Endothelial cell of umbilical vein (primary cell): Measurements from ENCODE around the gene NHS. TPM values are rescaled to one million over a fixed set of nuclear protein-coding genes. Genes with fewer than 3 reads are reported as not detected.

Source experiments
- BruUV-seq: library from RNA; stranded (reverse); fragments of 400-500 nt; replicated peaks from 2 replicates; lab custom pipeline; 2021; lab: Mats Ljungman, UMichigan
- CTCF ChIA-PET: fragments of 300-600, 350-600 bp; sonication (Branson Sonifier 250); formaldehyde crosslinking; loops from one replicate; lab custom pipeline; 2021; ENCODE audit warnings: antibody characterized with exemption, inconsistent platforms; lab: Charles Lee
- POLR2A ChIA-PET: fragments of 300-600, 350-600 bp; sonication (Branson Sonifier 250); formaldehyde crosslinking; loops from one replicate; lab custom pipeline; 2021; ENCODE audit warnings: antibody characterized with exemption, inconsistent platforms; lab: Charles Lee
- DNase-seq: peaks from one replicate; pipeline ENCODE4 v3.0.0-alpha.2; 2011; ENCODE audit warnings: low read depth, low spot score
- FAIRE-seq: peaks from 2 replicates; lab custom pipeline; 2011; peaks lifted over from hg19 to GRCh38; lab: Jason Lieb, UNC
- H2AFZ ChIP-seq: 2 replicates; pipeline ENCODE4 v1.6.0; 2012; ENCODE audit warnings: low read depth, low read length, control low read depth, inconsistent platforms
- H3K27ac ChIP-seq: 2 replicates; pipeline ENCODE4 v1.5.1; 2011; ENCODE audit warnings: low read depth, mild to moderate bottlenecking, control low read depth, low read length, moderate library complexity; ENCODE audit not compliant: insufficient read depth
- H3K27me3 ChIP-seq, 2 experiments: 2 replicates each; pipeline versions ENCODE4 v1.6.0 to v1.6.1; 2011; ENCODE audit warnings: low read length in 2 of 2, mixed read lengths in 1 of 2; ENCODE audit not compliant: control insufficient read depth in 2 of 2, insufficient read depth in 2 of 2
- H3K36me3 ChIP-seq, 2 experiments: 2 replicates in 1 of 2; 3 replicates in 1 of 2; pipeline ENCODE4 v1.5.1; 2011; ENCODE audit warnings: low read length in 2 of 2, mild to moderate bottlenecking in 1 of 2, moderate library complexity in 1 of 2; ENCODE audit not compliant: control insufficient read depth in 2 of 2, insufficient read depth in 2 of 2; ENCODE audit errors: extremely low read depth in 1 of 2
- H3K4me1 ChIP-seq: 3 replicates; pipeline ENCODE4 v1.5.1; 2011; ENCODE audit warnings: mild to moderate bottlenecking, low read length; ENCODE audit not compliant: control insufficient read depth, insufficient read depth; ENCODE audit errors: extremely low read depth
- H3K4me2 ChIP-seq: 2 replicates; pipeline ENCODE4 v1.6.1; 2011; ENCODE audit warnings: low read length, control low read depth, mixed read lengths; ENCODE audit not compliant: insufficient read depth
- H3K4me3 ChIP-seq, 3 experiments: fragments of 200-600 bp in 1 of 3; sonication (generic), shearing (Covaris generic) in 1 of 3; replicated peaks in 1 of 3; 2 replicates each; pipeline ENCODE4 v1.5.1; 2011 to 2016; ENCODE audit warnings: control low read depth in 3 of 3, low read length in 3 of 3, mild to moderate bottlenecking in 2 of 3, inconsistent platforms in 1 of 3, low read depth in 1 of 3, moderate library complexity in 1 of 3; ENCODE audit not compliant: insufficient read depth in 1 of 3
- H3K79me2 ChIP-seq: 2 replicates; pipeline ENCODE4 v1.6.0; 2012; ENCODE audit warnings: low read length, inconsistent platforms; ENCODE audit not compliant: control insufficient read depth, insufficient read depth
- H3K9ac ChIP-seq: replicated peaks from 2 replicates; pipeline ENCODE3; 2011; ENCODE audit warnings: low read length, control low read depth; ENCODE audit not compliant: insufficient read depth; ENCODE audit errors: extremely low read depth
- H3K9me1 ChIP-seq: replicated peaks from 3 replicates; pipeline ENCODE4 v1.6.0; 2011; ENCODE audit warnings: mild to moderate bottlenecking, low read length; ENCODE audit not compliant: control insufficient read depth, insufficient read depth; ENCODE audit errors: extremely low read depth
- H3K9me3 ChIP-seq: replicated peaks from 2 replicates; pipeline ENCODE4 v1.5.1; 2012; ENCODE audit warnings: low read length, inconsistent platforms; ENCODE audit not compliant: control insufficient read depth, insufficient read depth
- H4K20me1 ChIP-seq: replicated peaks from 2 replicates; pipeline ENCODE3; 2011; ENCODE audit warnings: mild to moderate bottlenecking, low read length; ENCODE audit not compliant: control insufficient read depth, insufficient read depth; ENCODE audit errors: extremely low read depth
- CTCF ChIP-seq, 2 donors: IDR thresholded peaks; 1 replicate in 1 of 2; 2 replicates in 1 of 2; pipeline ENCODE4 v1.5.1; 2011; ENCODE audit warnings: low read length in 2 of 2, mild to moderate bottlenecking in 2 of 2, moderate library complexity in 2 of 2, control low read depth in 1 of 2, inconsistent platforms in 1 of 2, low read depth in 1 of 2; ENCODE audit not compliant: insufficient read depth in 1 of 2; ENCODE audit errors: extremely low read depth in 1 of 2
- EZH2 ChIP-seq: IDR thresholded peaks from 2 replicates; pipeline ENCODE4 v1.6.1; 2012; ENCODE audit warnings: borderline replicate concordance, low read depth, mild to moderate bottlenecking, moderate library complexity, low read length, inconsistent platforms; ENCODE audit not compliant: severe bottlenecking
- FOS ChIP-seq: IDR thresholded peaks from 2 replicates; pipeline ENCODE4 v1.6.1; 2011; ENCODE audit warnings: mild to moderate bottlenecking, low read length, moderate library complexity, borderline replicate concordance; ENCODE audit not compliant: insufficient read depth
- GATA2 ChIP-seq: IDR thresholded peaks from 2 replicates; pipeline ENCODE4 v1.7.0; 2011; ENCODE audit warnings: low read depth, mild to moderate bottlenecking, moderate library complexity, mixed read lengths, low read length; ENCODE audit not compliant: insufficient read length, insufficient read depth
- JUN ChIP-seq: IDR thresholded peaks from 2 replicates; pipeline ENCODE4 v1.6.1; 2011; ENCODE audit warnings: borderline replicate concordance, low read depth; ENCODE audit not compliant: insufficient read length, insufficient read depth
- MAX ChIP-seq: IDR thresholded peaks from 2 replicates; pipeline ENCODE4 v1.6.1; 2011; ENCODE audit not compliant: insufficient read depth, insufficient read length
- MYC ChIP-seq: IDR thresholded peaks from one replicate; pipeline ENCODE4 v1.6.1; 2011; ENCODE audit warnings: mild to moderate bottlenecking, low read depth, low read length
- POLR2A ChIP-seq: IDR thresholded peaks from 2 replicates; pipeline ENCODE4 v1.6.1; 2012; ENCODE audit warnings: low read depth, mild to moderate bottlenecking, control low read depth, low read length
- POLR2AphosphoS5 ChIP-seq: IDR thresholded peaks from 2 replicates; pipeline ENCODE4 v1.6.1; 2012; ENCODE audit warnings: low read depth, mild to moderate bottlenecking, control low read depth, low read length, moderate library complexity; ENCODE audit not compliant: insufficient read depth
- dilution Hi-C: fragments of 300-500 bp; cut with MboI; formaldehyde crosslinking; loops from one replicate; pipeline ENCODE4 v1.15.0; 2019; ENCODE audit warnings: low sequenced_read_pairs; ENCODE audit not compliant: extremely low pct_ligation_motif_present
- intact Hi-C: fragments of 100-400 bp; cut with micrococcal nuclease; formaldehyde crosslinking; loops from one replicate; pipeline ENCODE4 v1.10.0; 2022
- polyA plus RNA-seq, 4 experiments: library from polyadenylated mRNA; depleted of rRNA in 3 of 4; stranded (reverse) in 3 of 4; unstranded in 1 of 4; fragments of >200 nt; gene quantifications; 2 replicates each; pipeline versions ENCODE4 v1.2.1 to v1.2.3, GENCODE V29; 2011 to 2012; ENCODE audit warnings: missing spikeins in 1 of 4
- total RNA-seq: library from RNA; stranded (reverse); gene quantifications from 2 replicates; pipeline ENCODE4 v1.2.3, GENCODE V29; 2021

NHS gene
- total and polyA plus RNA-seq, 2 donors (not counting 3 experiments of a cell fraction or from before 2014, with no cell fraction given) = 0.07 to 0.46 TPM

- Histone ChIP-seq H3K36me3 (no peaks in the 10 kb centered on the region), H3K4me2 (no peak overlapping the region), H3K27ac (no peak overlapping the region), H3K9me1 (no peaks in the 10 kb centered on the region), H3K79me2 (no peaks in the 10 kb centered on the region), H4K20me1 (no peaks in the 10 kb centered on the region), H2AFZ (no peak overlapping the region), H3K9ac (no peak overlapping the region), H3K27me3 (no peaks in the 10 kb centered on the region), H3K4me3 (no peak overlapping the region), H3K9me3 (no peaks in the 10 kb centered on the region), H3K4me1 (peaks cover 20% of the 10 kb centered on the region)
- no peak for FAIRE-seq
- no TSS peak for BruUV-seq
- TF ChIP-seq POLR2AphosphoS5 (no peak), CTCF (IDR thresholded peaks at IDR 0.05; ENCODE audit: extremely low read depth in 1 of 2, insufficient read depth in 1 of 2, low read depth in 1 of 2, low read length in 2 of 2) (no peak), GATA2 (no peak), FOS (no peak), JUN (no peak), MYC (no peak), MAX (no peak), EZH2 (no peak), POLR2A (no peak)
- DNase-seq = no peak
- intact Hi-C loops = no loop called here
- ChIA-PET POLR2A (no interaction called here), CTCF (interaction anchor here (1.0 kb wide), 1 partner anchor 13 kb away, joined by 3 read pairs; no protein-coding TSS in a partner anchor)
- dilution Hi-C loops = no loop called here
These were observed 262.2 kb downstream of the NHS start for GRCh38 chrX:17637235-17637634.
